GM19468 (cell line): ENCODE measurements around the gene ZBTB46.
"Not testable (repeated sequence)": the region's sequence is repeated elsewhere in the genome, so short reads cannot be mapped to it uniquely, and the experiment has no call there.

ENCODE experiments used
- ATAC-seq: cut with Tn5 transposase; IDR thresholded peaks from one replicate; pipeline ENCODE4 v1.9.1; 2021; ENCODE audit warnings: mild to moderate bottlenecking, moderate library complexity, moderate number of reproducible peaks; ENCODE audit not compliant: unreplicated experiment; ENCODE audit errors: extremely low read depth

The ZBTB46 gene

GRCh38 chr20:63791497-63792156 lies 39.4 kb downstream of the ZBTB46 start:
- no peak for ATAC-seq

GRCh38 chr20:63790572-63791168 lies 40.4 kb downstream of the ZBTB46 start:
- ATAC-seq, result no peak

DNA sequence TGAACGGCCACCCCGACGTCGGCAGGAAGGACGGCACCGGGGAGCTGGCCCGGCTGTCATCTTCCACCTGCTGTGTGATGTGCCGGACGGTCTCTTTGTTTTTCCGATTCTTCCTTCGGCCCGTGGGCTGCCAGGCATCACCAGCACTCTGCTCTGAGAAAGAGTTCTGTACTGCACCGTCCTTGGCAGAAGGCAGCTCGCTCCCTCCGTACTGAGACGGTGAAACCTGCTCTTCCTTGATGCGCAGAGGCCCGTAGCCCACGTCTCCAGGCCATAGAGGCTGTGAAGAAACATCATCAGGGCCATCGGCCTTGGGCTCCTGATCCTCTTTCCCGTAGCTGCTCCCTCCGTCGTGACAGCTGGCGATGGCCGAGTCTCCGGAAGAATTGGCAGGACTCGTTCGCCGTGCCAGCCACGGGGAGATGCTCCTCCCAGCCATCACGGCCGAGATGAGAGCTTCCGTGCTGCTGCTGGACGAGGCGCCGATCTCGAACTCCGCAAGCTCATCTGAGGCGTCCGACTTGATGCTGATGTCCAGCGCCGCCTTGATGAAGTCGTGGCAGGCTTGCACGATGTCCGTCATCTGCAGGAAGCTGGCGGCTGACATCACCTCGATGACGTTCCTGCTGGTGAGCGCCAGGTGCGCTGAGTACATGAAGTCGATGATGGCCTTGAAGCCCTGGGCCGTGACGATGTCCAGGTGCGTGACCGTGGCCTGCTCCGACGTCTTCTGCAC lies 41.1 kb downstream of the ZBTB46 start:
- no peak for ATAC-seq

DNA sequence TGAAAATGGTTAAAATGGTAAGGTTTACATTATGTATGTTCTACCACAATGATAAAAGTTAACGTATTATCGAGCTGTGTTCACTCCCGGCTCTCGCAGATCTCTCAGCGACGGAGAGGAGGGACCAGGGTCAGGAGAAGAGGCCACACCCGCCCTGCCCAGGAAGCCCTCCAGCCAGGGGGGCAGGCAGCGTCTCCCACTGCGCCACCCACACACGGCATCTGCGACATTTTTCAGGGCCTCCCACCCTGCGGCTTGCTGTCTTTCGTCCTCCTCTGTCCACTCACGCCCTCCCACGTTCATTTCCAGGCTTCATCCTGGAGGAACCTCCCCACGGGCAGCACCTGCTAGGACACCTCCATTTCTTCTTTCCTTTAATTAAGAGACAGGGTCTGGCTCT lies 43.3 kb downstream of the ZBTB46 start:
- no peak for ATAC-seq

- ATAC-seq, result no peak
Observed at GRCh38 chr20:63787302-63787701, 43.8 kb downstream of the ZBTB46 start.

DNA sequence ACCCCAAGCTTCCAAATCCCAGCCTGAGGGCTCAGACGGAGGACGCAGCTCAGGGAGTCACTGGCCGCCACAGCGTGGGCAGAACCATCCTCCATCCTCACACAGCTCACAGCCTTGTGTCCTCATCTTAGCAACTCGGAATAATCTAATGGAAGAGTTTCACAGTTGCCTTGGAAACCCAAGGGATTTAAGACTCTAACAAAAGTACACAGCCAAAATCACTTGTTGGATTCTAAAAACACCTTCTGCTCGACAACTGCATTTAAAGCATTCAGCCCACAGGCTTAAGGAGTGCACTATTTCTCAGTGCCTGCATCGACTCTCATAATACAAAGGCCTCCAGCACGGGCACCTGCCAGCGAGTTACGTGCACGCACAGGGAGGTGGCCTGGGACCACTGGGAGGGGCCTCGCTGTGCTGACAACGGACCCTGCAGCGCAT lies 45.4 kb downstream of the ZBTB46 start:
- no peak for ATAC-seq

DNA sequence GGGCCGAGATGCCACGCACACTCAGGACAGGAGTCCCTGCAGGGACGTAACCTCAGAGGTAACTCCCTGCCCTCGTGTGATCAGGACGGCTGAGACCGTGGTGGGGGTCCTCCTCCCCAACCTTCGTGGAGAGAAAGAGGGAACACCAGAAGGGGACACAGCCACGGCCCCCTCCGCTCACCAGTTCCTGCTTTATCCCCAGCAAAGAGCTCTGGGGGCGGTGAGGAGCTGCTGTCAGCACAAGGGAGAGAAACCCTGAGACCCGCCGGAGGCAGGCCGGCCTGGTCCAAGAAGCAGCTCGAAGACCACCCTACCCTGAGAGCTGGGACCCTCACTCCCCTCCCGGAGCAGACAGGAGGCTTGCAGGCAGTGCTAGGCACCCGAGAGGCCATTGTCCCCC lies 47.1 kb downstream of the ZBTB46 start:
- no peak for ATAC-seq

DNA sequence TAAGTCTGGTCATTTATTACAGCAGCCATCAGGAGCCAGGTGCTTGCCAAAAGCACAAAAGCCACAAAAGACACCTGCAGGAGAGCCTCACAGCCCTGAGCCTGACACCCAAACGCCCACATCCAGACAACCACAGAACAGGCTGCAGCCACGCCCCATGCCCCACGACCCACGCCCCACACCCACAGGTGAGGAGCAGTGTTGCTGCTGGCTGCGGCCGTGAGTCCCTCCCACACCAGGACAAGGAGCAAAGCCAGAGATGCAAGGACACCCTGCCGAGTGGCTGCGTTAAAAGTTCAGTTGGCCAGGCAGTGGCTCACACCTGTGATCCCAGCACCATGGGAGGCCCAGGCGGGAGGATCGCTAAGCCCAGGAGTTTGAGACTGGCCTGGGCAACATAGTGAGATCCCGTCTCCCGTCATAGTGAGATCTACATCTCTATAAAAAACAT lies 48.5 kb downstream of the ZBTB46 start:
- no peak for ATAC-seq

DNA sequence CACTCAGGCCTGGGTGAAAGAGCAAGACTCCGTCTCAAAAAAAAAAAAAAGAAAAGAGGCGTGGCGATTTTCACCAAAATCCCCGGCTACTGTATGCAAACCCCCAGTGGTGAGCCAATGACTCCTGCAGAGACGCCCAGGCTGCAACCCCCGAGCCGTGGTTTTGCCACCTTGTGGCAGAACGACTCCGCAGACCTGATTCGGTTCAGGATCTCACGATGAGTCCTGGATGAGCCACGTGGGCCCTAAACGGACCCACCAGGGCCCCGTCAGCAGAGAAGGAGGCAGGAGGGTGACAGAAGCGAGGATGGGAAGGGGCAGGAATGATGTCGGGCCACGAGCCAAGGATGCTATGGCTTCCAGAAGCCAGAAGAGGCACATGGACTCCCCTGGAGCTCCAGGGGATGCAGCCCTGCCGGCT lies 49.0 kb downstream of the ZBTB46 start:
- no peak for ATAC-seq

DNA sequence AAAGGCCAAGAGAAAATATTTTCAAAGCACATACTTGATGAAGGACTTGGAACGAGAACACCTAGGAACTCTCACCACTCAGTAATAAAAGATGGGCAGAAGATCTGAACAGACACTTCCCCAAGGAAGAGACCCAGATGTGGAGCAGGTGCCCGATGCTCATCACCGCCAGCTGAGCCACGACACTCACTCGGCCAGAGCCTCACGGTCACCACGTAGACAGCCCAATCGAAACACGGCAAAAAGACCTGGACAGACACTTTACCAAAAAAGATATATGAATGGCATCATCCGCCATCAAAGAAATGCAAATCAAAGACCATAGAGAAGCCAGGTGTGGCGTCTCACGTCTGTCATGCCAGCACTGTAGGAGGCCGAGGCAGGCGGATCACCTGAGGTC lies 49.9 kb downstream of the ZBTB46 start:
- no peak for ATAC-seq

DNA sequence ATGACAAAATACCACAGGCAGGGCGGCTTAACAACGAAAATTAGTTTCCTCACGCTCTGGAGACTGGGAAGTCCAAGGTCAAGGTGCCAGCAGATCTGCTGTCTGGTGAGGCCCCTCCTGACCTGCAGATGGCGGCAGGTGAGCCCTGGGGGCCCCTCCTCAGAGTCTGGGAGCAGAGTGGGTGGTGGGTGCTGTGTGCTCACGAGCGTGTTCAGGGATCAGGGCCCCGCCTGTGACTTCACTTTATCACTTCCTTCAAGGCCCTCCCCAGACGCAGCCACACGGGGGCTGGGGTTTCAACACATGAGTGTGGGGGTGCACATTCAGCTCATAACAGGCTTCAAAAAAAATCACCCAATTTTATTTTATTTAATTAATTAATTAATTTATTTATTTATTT lies 52.2 kb downstream of the ZBTB46 start:
- no peak for ATAC-seq

- no peak for ATAC-seq
Observed at GRCh38 chr20:63778034-63778752, 52.9 kb downstream of the ZBTB46 start.

GRCh38 chr20:63777614-63778013 lies 53.5 kb downstream of the ZBTB46 start:
- ATAC-seq, result no peak

DNA sequence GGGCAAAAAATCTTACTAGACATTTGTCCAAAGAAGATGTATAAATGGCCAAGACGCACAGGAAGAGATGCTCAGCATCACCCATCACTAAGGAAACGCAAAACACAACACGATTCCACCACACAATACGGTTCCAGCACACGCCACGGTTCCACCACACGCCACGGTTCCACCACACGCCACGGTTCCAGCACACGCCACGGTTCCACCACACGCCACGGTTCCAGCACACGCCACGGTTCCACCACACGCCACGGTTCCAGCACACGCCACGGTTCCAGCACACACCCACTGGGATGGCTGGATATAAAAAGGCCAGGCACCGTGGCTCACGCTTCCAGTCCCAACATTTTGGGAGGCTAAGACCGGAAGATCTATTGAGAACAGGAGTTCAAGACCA lies 54.2 kb downstream of the ZBTB46 start:
- ATAC-seq, result not testable (repeated sequence)

GRCh38 chr20:63775096-63775978 lies 55.7 kb downstream of the ZBTB46 start:
- no peak for ATAC-seq

GRCh38 chr20:63774306-63774705 lies 56.8 kb downstream of the ZBTB46 start:
- ATAC-seq, result no peak

- no peak for ATAC-seq
Observed at GRCh38 chr20:63773571-63774241, 57.4 kb downstream of the ZBTB46 start.

GRCh38 chr20:63772781-63773518 lies 58.1 kb downstream of the ZBTB46 start:
- no peak for ATAC-seq
